Uterus (tissue), 4 donors: ENCODE results near the gene YIF1B. TPM values are rescaled to one million over a fixed set of nuclear protein-coding genes. Genes with fewer than 3 reads are reported as not detected.

ENCODE experiments used
- DNase-seq, 2 donors: peaks; one replicate each; pipeline ENCODE4 v3.0.0-alpha.2; 2019 to 2020
- H3K27ac ChIP-seq, 2 donors: fragments of 200-600 bp; sonication (generic); 1 replicate in 1 of 2; 2 replicates in 1 of 2; pipeline ENCODE4 v1.5.1; 2016 to 2018
- H3K27me3 ChIP-seq, 2 donors: fragments of 200-600 bp; sonication (generic); one replicate each; pipeline ENCODE4 v1.5.1; 2018 to 2019; ENCODE audit warnings: control low read depth in 1 of 2
- H3K36me3 ChIP-seq, 2 donors: fragments of 200-600 bp; sonication (generic); one replicate each; pipeline ENCODE4 v1.5.1; 2019; ENCODE audit warnings: control low read depth in 1 of 2
- H3K4me1 ChIP-seq, 2 donors: fragments of 200-600 bp; sonication (generic); one replicate each; pipeline ENCODE4 v1.5.1; 2018 to 2019; ENCODE audit warnings: control low read depth in 1 of 2
- H3K4me3 ChIP-seq, 2 donors: fragments of 200-600 bp; sonication (generic); 1 replicate in 1 of 2; 2 replicates in 1 of 2; pipeline ENCODE4 v1.5.1; 2018 to 2019; ENCODE audit warnings: mild to moderate bottlenecking in 1 of 2
- H3K9me3 ChIP-seq, 2 donors: fragments of 200-600 bp; sonication (generic); one replicate each; pipeline ENCODE4 v1.5.1; 2019; ENCODE audit warnings: control low read depth in 1 of 2
- POLR2A ChIP-seq, 2 donors: fragments of 450-650 bp; IDR thresholded peaks; one replicate each; pipeline ENCODE4 v1.6.1; 2016; ENCODE audit warnings: antibody characterized with exemption in 2 of 2, mild to moderate bottlenecking in 1 of 2, moderate library complexity in 1 of 2
- intact Hi-C: fragments of 100-400 bp; cut with DNase I; formaldehyde crosslinking; loops from one replicate; pipeline ENCODE4 v1.15.1; 2023; ENCODE audit warnings: low total_unique reads
- total RNA-seq, 4 donors: library from RNA; depleted of rRNA in 3 of 4; stranded (reverse); fragments of >200 nt in 3 of 4; gene quantifications; one replicate each; pipeline versions ENCODE4 v1.1.0 to v1.2.4, GENCODE V29; 2014 to 2023
- TF ChIP-seq, protein P1 (sequence below), 4 experiments: fragments of 200-600 bp in 2 of 4; fragments of 450-650 bp in 2 of 4; sonication (generic) in 2 of 4; IDR thresholded peaks; one replicate each; pipeline ENCODE4 v1.5.1; 2016 to 2019; ENCODE audit warnings: antibody characterized with exemption in 4 of 4, mild to moderate bottlenecking in 2 of 4, moderate library complexity in 1 of 4
- donor health status: DM: yes; HTN: yes; CAD: no.

YIF1B gene
- total RNA-seq, 4 donors from 2014 or later, result 6.4 to 31.7 (median 21.5) TPM

DNA sequence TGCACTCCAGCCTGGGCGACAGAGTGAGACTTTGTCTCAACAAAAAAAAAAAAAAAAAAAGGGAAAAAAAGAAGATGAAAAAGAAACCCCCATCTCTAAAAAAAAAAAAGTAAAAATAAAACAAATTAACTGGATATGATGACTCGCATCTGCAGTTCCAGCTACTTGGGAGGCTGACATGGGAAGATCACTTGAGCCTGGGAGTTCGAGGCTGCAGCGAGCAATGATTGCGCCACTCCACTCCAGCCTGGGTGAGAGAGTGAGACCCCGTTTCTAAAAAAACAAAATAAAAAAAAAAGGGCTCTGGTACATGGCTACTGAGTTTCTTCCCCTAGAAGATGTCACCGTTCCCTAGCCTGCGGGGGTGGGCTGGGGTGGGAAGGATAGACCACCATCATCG lies 17.5 kb upstream of the YIF1B start:
- TF ChIP-seq, protein P1, sequence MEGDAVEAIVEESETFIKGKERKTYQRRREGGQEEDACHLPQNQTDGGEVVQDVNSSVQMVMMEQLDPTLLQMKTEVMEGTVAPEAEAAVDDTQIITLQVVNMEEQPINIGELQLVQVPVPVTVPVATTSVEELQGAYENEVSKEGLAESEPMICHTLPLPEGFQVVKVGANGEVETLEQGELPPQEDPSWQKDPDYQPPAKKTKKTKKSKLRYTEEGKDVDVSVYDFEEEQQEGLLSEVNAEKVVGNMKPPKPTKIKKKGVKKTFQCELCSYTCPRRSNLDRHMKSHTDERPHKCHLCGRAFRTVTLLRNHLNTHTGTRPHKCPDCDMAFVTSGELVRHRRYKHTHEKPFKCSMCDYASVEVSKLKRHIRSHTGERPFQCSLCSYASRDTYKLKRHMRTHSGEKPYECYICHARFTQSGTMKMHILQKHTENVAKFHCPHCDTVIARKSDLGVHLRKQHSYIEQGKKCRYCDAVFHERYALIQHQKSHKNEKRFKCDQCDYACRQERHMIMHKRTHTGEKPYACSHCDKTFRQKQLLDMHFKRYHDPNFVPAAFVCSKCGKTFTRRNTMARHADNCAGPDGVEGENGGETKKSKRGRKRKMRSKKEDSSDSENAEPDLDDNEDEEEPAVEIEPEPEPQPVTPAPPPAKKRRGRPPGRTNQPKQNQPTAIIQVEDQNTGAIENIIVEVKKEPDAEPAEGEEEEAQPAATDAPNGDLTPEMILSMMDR (IDR thresholded peaks at IDR 0.05), result no peak
- TF ChIP-seq POLR2A (IDR thresholded peaks at IDR 0.05), result no peak
- no peaks in the 10 kb centered on the region for H3K36me3 ChIP-seq
- no peaks in the 10 kb centered on the region for H3K27me3 ChIP-seq
- H3K4me3 ChIP-seq, result no peak overlapping the region
- intact Hi-C loops, result loop anchor here (5.0 kb wide), 1 partner anchor 91 kb away; no protein-coding TSS in a partner anchor
- DNase-seq, result no peak
- H3K27ac ChIP-seq, result no peak overlapping the region
- no peaks in the 10 kb centered on the region for H3K9me3 ChIP-seq
- H3K4me1 ChIP-seq, result peaks cover 0 to 6% of the 10 kb centered on the region in 2 donors

DNA sequence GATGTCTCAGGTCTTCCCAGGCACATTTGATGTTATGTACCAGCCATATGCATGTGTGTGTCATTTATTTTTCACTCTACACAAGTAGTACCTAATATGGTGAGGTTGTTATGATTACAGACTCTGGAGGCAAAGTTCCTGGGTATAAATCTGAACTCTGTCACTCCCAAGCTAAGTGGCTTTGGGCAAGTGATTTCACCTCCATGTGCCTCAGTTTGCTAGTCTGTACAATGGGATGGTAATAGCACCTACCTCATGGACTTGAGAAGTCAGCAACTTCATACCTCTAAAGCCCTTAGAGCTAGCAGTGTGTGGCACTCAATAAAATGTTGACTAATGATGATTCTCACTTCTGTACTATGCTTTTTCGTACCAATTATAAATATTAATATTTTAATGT lies 16.0 kb upstream of the YIF1B start:
- TF ChIP-seq POLR2A (IDR thresholded peaks at IDR 0.05), result no peak
- TF ChIP-seq, protein P1 (IDR thresholded peaks at IDR 0.05), result no peak
- intact Hi-C loops, result loop anchor here (5.0 kb wide), 1 partner anchor 89 kb away; no protein-coding TSS in a partner anchor

DNA sequence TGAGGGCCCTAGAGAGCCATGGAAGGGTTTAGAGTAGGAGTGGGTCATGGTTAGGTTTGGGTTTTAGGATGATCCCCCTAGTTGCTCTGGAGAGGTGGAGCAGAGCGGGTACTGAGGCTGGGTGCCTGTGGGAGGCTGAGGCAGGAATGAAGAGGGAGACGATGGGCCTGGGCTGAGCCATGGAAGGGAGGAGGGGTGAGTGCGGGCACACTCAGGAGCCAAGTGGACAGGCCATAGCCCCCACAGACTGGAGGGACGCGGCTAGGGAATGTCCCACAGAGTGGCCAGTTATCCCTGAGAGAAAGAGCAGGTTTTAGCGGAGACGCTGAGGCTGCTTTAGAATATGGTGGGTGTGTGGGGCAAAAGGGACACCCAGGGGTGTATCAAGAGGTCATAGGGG lies 13.9 kb upstream of the YIF1B start:
- Histone ChIP-seq H3K27me3 (no peaks in the 10 kb centered on the region), H3K9me3 (no peaks in the 10 kb centered on the region), H3K27ac (no peak overlapping the region), H3K4me1 (no peaks in the 10 kb centered on the region), H3K36me3 (no peaks in the 10 kb centered on the region), H3K4me3 (no peak overlapping the region)
- intact Hi-C loops, result loop anchor here (5.0 kb wide), 1 partner anchor 87 kb away; no protein-coding TSS in a partner anchor
- no peak for DNase-seq
- no peak for TF ChIP-seq POLR2A (IDR thresholded peaks at IDR 0.05)
- TF ChIP-seq, protein P1 (IDR thresholded peaks at IDR 0.05), result no peak

More for the DNA sequence above, 16.0 kb upstream of the YIF1B start:
- no peaks in the 10 kb centered on the region for H3K9me3 ChIP-seq
- DNase-seq, result no peak
- H3K4me3 ChIP-seq, result no peak overlapping the region
- no peak overlapping the region for H3K27ac ChIP-seq
- no peaks in the 10 kb centered on the region for H3K4me1 ChIP-seq
- H3K36me3 ChIP-seq, result no peaks in the 10 kb centered on the region
- H3K27me3 ChIP-seq, result no peaks in the 10 kb centered on the region

DNA sequence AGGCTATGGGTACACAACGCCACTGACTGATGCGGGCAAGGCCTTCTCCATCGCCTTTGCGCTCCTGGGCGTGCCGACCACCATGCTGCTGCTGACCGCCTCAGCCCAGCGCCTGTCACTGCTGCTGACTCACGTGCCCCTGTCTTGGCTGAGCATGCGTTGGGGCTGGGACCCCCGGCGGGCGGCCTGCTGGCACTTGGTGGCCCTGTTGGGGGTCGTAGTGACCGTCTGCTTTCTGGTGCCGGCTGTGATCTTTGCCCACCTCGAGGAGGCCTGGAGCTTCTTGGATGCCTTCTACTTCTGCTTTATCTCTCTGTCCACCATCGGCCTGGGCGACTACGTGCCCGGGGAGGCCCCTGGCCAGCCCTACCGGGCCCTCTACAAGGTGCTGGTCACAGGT lies 10.8 kb upstream of the YIF1B start:
- intact Hi-C loops, result no loop called here
- TF ChIP-seq, protein P1 (IDR thresholded peaks at IDR 0.05), result no peak
- no peak for TF ChIP-seq POLR2A (IDR thresholded peaks at IDR 0.05)
- H3K4me3 ChIP-seq, result no peak overlapping the region
- H3K27ac ChIP-seq, result no peak overlapping the region
- H3K4me1 ChIP-seq, result peaks cover 0 to 4% of the 10 kb centered on the region in 2 donors
- no peaks in the 10 kb centered on the region for H3K36me3 ChIP-seq
- H3K9me3 ChIP-seq, result no peaks in the 10 kb centered on the region
- H3K27me3 ChIP-seq, result no peaks in the 10 kb centered on the region
- DNase-seq, result no peak

DNA sequence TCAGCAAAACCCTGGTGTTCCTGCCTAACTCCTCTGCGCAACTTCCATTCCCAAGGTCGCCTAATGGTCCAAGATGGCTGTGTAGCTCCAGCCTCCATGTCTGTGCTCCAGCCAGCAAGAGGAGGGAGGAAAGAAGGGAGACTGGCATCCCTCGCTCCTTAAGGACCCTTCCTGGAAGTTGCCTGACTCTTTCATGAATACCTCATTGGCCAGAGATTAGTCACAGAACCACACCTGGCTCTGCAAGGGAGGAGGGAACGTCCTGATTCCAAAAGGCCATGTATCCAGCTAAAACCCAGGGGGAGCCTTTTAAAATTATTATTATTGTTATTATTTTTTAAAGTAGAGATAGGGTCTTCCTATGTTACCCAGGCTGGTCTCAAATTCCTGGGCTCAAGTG lies 8.7 kb upstream of the YIF1B start:
- H3K36me3 ChIP-seq, result no peaks in the 10 kb centered on the region
- DNase-seq, result no peak
- no peak overlapping the region for H3K4me3 ChIP-seq
- peaks cover 0 to 9% of the 10 kb centered on the region in 2 donors for H3K4me1 ChIP-seq
- H3K27ac ChIP-seq, result no peak overlapping the region
- H3K27me3 ChIP-seq, result no peaks in the 10 kb centered on the region
- intact Hi-C loops, result no loop called here
- TF ChIP-seq, protein P1 (IDR thresholded peaks at IDR 0.05), result no peak
- no peak for TF ChIP-seq POLR2A (IDR thresholded peaks at IDR 0.05)
- no peaks in the 10 kb centered on the region for H3K9me3 ChIP-seq
